ENCODE measurements around the gene GNAT1. TPM values are rescaled to one million over a fixed set of nuclear protein-coding genes. Genes with fewer than 3 reads are reported as not detected.
"Not testable (repeated sequence)": the region's sequence is repeated elsewhere in the genome, so short reads cannot be mapped to it uniquely, and the experiment has no call there.

Gene GNAT1
- total RNA-seq, 4 donors from 2014 or later: not detected

- no peak for DNase-seq
- 87 to 95% methylated on average over 10 to 13 of the region's 13 CpGs for WGBS, 2 donors
- TF ChIP-seq CTCF (IDR thresholded peaks at IDR 0.05) (no peak), POLR2A (IDR thresholded peaks at IDR 0.05) (no peak)
- Histone ChIP-seq H3K4me3 (replicated peaks in 1 of 3) (no peak overlapping the region), H3K4me1 (peaks cover 4 to 7% of the 10 kb centered on the region in 2 donors), H3K27me3 (no peaks in the 10 kb centered on the region), H3K27ac (no peak overlapping the region), H3K9me3 (no peaks in the 10 kb centered on the region), H3K36me3 (no peaks in the 10 kb centered on the region)
- intact Hi-C loops (cut with DNase I): no loop called here
Observed at GRCh38 chr3:50210510-50211367, 19.3 kb downstream of the GNAT1 start.

- intact Hi-C loops (cut with DNase I); H3K4me1 ChIP-seq; H3K27me3 ChIP-seq; DNase-seq; H3K36me3 ChIP-seq; H3K4me3 ChIP-seq (replicated peaks in 1 of 3); H3K27ac ChIP-seq; H3K9me3 ChIP-seq: not testable (repeated sequence)
- WGBS, 2 donors: 95 to 97% methylated on average over 5 of the region's 5 CpGs
Observed at GRCh38 chr3:50211368-50211717, 19.9 kb downstream of the GNAT1 start.

- DNase-seq: no peak
- Histone ChIP-seq H3K4me1 (peaks cover 0 to 4% of the 10 kb centered on the region in 2 donors), H3K27ac (no peak overlapping the region), H3K9me3 (no peaks in the 10 kb centered on the region), H3K27me3 (no peaks in the 10 kb centered on the region), H3K4me3 (replicated peaks in 1 of 3) (no peak overlapping the region), H3K36me3 (no peaks in the 10 kb centered on the region)
- intact Hi-C loops (cut with DNase I): no loop called here
- WGBS, 2 donors: 73 to 85% methylated on average over 2 of the region's 2 CpGs
- TF ChIP-seq CTCF (IDR thresholded peaks at IDR 0.05): no peak
- TF ChIP-seq POLR2A (IDR thresholded peaks at IDR 0.05): no peak
Observed at GRCh38 chr3:50211930-50212329, 20.5 kb downstream of the GNAT1 start.

DNA sequence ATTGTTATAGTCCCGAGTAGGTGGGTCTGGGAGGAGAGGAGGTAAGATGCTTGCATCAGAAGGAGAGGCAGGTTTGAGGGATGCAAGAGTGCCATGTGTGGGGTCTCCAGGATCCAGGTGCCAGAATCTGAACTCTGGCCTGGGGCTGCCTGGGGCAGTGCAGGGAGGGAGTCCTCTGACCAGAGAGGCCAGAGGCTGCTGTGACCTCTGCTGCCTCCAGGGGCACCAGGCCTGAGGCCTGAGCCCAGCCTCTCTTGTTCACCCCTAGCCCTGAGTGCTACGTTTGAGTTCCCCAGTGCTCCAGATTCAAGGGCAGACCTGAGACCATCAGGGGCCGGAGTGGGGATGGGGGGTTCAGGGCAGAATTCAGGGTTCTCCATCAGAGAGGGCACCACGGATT lies 21.1 kb downstream of the GNAT1 start:
- no peak overlapping the region for H3K4me3 ChIP-seq (replicated peaks in 1 of 3)
- no peaks in the 10 kb centered on the region for H3K36me3 ChIP-seq
- intact Hi-C loops (cut with DNase I): no loop called here
- no peaks in the 10 kb centered on the region for H3K4me1 ChIP-seq
- TF ChIP-seq CTCF (IDR thresholded peaks at IDR 0.05): no peak
- no peak for TF ChIP-seq POLR2A (IDR thresholded peaks at IDR 0.05)
- 92% methylated on average over 2 to 4 of the region's 4 CpGs for WGBS, 2 donors
- no peak overlapping the region for H3K27ac ChIP-seq
- H3K9me3 ChIP-seq: no peaks in the 10 kb centered on the region
- no peaks in the 10 kb centered on the region for H3K27me3 ChIP-seq
- no peak for DNase-seq

DNA sequence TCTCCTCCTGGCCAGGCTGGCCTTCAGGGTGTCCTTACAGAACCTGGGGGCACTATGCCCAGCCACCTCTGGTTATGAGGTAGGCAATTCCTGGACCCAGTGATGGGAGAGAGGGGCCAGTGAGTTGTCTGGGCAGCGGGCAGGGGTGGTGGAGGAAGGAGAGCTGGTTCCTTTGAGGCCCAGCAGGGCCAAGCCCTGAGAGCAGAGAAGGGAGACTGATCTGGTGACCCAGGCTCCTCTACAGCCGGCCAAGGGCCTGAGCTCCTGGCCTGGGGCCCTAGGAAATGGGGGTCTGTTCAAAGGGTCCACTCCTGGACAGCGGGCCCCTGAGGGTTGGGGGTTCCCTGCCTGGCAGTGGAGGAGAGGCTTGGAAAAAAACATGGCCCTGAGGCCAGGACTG lies 21.6 kb downstream of the GNAT1 start:
- Histone ChIP-seq H3K27me3 (no peaks in the 10 kb centered on the region), H3K4me1 (no peaks in the 10 kb centered on the region), H3K36me3 (no peaks in the 10 kb centered on the region), H3K27ac (no peak overlapping the region), H3K4me3 (replicated peaks in 1 of 3) (no peak overlapping the region), H3K9me3 (no peaks in the 10 kb centered on the region)
- intact Hi-C loops (cut with DNase I): no loop called here
- WGBS, 2 donors: 95 to 97% methylated on average over 3 of the region's 3 CpGs
- TF ChIP-seq POLR2A (IDR thresholded peaks at IDR 0.05) (no peak), CTCF (IDR thresholded peaks at IDR 0.05) (no peak)
- DNase-seq: no peak

Data from thyroid gland (tissue), 4 donors.